K562 (cell line): Measurements from ENCODE around the gene ZNF467. TPM values are rescaled to one million over a fixed set of nuclear protein-coding genes. Genes with fewer than 3 reads are reported as not detected.
A peak's percentile ranks its signal among the peaks of the same experiment; 100 is the strongest.

ENCODE experiments used
- DNMT1 ChIP-seq: fragments of 450-650 bp; IDR thresholded peaks from 2 replicates; pipeline ENCODE4 v1.6.1; 2016; ENCODE audit warnings: antibody characterized with exemption, mild to moderate bottlenecking
- HDAC6 ChIP-seq: IDR thresholded peaks from 2 replicates; pipeline ENCODE4 v1.6.1; 2012; ENCODE audit warnings: low read depth, mild to moderate bottlenecking, control low read depth, inconsistent platforms, low read length, moderate library complexity
- MBD2 ChIP-seq: sonication (generic); IDR thresholded peaks from 2 replicates; pipeline ENCODE4 v1.6.1; 2016; ENCODE audit warnings: low read depth, borderline replicate concordance
- STAT5A ChIP-seq: IDR thresholded peaks from 2 replicates; pipeline ENCODE4 v1.6.1; 2012; ENCODE audit warnings: low read length, inconsistent platforms, borderline replicate concordance
- ZNF644 ChIP-seq: fragments of 200-800 bp; sonication (Bioruptor generic); IDR thresholded peaks from 2 replicates; pipeline ENCODE4 v1.6.1; 2016; ENCODE audit warnings: low read depth, missing genetic modification characterization, missing compliant biosample characterization
- ZNF766 ChIP-seq: fragments of 200-800 bp; sonication (Bioruptor generic); conservative IDR thresholded peaks from 2 replicates; pipeline ENCODE4 v1.6.1; 2016; ENCODE audit warnings: missing genetic modification characterization, missing compliant biosample characterization
- polyA plus RNA-seq, 8 experiments: library from polyadenylated mRNA; depleted of rRNA in 4 of 8; stranded (reverse) in 5 of 8; unstranded in 3 of 8; fragments of >200 nt; fragmentation: Nextera tagmentation in 2 of 8; fragmentation: Illumina TruSeq in 1 of 8; extraction: Ambion mirVana in 2 of 8; extraction: Trizol in 1 of 8; gene quantifications; 2 replicates each; pipeline versions ENCODE4 v1.2.1 to v1.2.3, GENCODE V29; 2011 to 2014; ENCODE audit warnings: inconsistent platforms in 1 of 8, missing spikeins in 1 of 8
- total RNA-seq, 7 experiments: library from RNA; depleted of rRNA in 6 of 7; stranded (reverse); fragments of >200 nt in 6 of 7; fragmentation: Illumina TruSeq in 2 of 7; extraction: Trizol in 2 of 7; gene quantifications; 2 replicates each; pipeline versions ENCODE4 v1.2.1 to v1.2.3, GENCODE V29; 2011 to 2021; ENCODE audit warnings: low replicate concordance in 1 of 7
- TF ChIP-seq, protein P1 (sequence below): sonication (generic); formaldehyde crosslinking; IDR thresholded peaks from 2 replicates; pipeline ENCODE4 v1.8.1; 2022; ENCODE audit warnings: missing genetic modification reagents
- TF ChIP-seq, protein P2 (sequence below): fragments of 450-650 bp; IDR thresholded peaks from 2 replicates; pipeline ENCODE4 v1.6.1; 2014; ENCODE audit warnings: low read depth, mild to moderate bottlenecking, moderate library complexity, borderline replicate concordance
- TF ChIP-seq, protein P3 (sequence below): fragments of 450-650 bp; formaldehyde crosslinking; IDR thresholded peaks from 2 replicates; pipeline ENCODE4 v1.4.0; 2020; ENCODE audit warnings: mild to moderate bottlenecking
- TF ChIP-seq, protein P4 (sequence below): fragments of 450-650 bp; IDR thresholded peaks from 2 replicates; pipeline ENCODE4 v1.6.1; 2018; ENCODE audit not compliant: partially characterized antibody
- TF ChIP-seq, protein P5 (sequence below): fragments of 150-350 bp; IDR thresholded peaks from 2 replicates; pipeline ENCODE4 v1.6.1; 2014; ENCODE audit warnings: low read depth, mild to moderate bottlenecking, low read length, borderline replicate concordance
- TF ChIP-seq, protein P6 (sequence below): fragments of 450-650 bp; formaldehyde crosslinking; IDR thresholded peaks from 2 replicates; pipeline ENCODE4 v1.4.0; 2022; ENCODE audit warnings: missing genetic modification characterization
- TF ChIP-seq, protein P7 (sequence below): sonication (generic); formaldehyde crosslinking; IDR thresholded peaks from 2 replicates; pipeline ENCODE4 v1.8.0; 2022; ENCODE audit warnings: mild to moderate bottlenecking, missing genetic modification reagents

The ZNF467 gene
- total and polyA plus RNA-seq, 9 of the 15 experiments (the other 6 are each of a cell fraction or from before 2014, with no cell fraction given), result 0.32 to 14.2 (median 1.7) TPM

DNA sequence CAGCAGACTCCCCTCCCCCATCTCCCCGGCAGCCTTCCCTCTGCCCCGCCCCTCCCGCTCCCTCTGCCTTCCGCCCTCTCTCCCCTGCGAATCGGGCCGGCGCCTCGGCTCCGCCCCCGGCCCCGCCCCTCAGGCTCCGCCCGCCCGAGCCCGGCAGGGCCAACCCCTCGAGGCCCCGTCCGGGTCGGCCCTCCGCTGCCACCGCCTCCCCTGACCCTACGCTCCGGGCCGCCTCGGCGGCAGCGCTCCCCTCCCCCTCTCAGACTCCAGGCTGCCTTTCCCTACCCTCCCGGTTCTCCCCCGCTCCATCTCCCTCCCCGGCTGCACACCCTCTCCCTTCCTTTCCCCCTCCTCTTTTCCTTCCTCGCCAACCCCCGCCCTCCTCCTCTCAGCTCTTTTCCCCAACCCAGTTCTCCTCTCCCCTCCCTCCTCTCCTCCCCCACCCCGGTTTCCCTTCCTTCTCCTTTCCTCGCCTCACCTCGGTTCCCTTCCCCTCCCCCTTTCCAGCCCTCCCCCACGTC, 1.6 kb downstream of the ZNF467 start (continued):
- TF ChIP-seq, protein P1, sequence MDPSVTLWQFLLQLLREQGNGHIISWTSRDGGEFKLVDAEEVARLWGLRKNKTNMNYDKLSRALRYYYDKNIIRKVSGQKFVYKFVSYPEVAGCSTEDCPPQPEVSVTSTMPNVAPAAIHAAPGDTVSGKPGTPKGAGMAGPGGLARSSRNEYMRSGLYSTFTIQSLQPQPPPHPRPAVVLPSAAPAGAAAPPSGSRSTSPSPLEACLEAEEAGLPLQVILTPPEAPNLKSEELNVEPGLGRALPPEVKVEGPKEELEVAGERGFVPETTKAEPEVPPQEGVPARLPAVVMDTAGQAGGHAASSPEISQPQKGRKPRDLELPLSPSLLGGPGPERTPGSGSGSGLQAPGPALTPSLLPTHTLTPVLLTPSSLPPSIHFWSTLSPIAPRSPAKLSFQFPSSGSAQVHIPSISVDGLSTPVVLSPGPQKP (CRISPR knock-in tag), result no peak
- TF ChIP-seq, protein P2, sequence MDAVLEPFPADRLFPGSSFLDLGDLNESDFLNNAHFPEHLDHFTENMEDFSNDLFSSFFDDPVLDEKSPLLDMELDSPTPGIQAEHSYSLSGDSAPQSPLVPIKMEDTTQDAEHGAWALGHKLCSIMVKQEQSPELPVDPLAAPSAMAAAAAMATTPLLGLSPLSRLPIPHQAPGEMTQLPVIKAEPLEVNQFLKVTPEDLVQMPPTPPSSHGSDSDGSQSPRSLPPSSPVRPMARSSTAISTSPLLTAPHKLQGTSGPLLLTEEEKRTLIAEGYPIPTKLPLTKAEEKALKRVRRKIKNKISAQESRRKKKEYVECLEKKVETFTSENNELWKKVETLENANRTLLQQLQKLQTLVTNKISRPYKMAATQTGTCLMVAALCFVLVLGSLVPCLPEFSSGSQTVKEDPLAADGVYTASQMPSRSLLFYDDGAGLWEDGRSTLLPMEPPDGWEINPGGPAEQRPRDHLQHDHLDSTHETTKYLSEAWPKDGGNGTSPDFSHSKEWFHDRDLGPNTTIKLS, result no peak
- TF ChIP-seq, protein P3, sequence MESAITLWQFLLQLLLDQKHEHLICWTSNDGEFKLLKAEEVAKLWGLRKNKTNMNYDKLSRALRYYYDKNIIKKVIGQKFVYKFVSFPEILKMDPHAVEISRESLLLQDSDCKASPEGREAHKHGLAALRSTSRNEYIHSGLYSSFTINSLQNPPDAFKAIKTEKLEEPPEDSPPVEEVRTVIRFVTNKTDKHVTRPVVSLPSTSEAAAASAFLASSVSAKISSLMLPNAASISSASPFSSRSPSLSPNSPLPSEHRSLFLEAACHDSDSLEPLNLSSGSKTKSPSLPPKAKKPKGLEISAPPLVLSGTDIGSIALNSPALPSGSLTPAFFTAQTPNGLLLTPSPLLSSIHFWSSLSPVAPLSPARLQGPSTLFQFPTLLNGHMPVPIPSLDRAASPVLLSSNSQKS (CRISPR knock-in tag), result no peak
- TF ChIP-seq, protein P4, sequence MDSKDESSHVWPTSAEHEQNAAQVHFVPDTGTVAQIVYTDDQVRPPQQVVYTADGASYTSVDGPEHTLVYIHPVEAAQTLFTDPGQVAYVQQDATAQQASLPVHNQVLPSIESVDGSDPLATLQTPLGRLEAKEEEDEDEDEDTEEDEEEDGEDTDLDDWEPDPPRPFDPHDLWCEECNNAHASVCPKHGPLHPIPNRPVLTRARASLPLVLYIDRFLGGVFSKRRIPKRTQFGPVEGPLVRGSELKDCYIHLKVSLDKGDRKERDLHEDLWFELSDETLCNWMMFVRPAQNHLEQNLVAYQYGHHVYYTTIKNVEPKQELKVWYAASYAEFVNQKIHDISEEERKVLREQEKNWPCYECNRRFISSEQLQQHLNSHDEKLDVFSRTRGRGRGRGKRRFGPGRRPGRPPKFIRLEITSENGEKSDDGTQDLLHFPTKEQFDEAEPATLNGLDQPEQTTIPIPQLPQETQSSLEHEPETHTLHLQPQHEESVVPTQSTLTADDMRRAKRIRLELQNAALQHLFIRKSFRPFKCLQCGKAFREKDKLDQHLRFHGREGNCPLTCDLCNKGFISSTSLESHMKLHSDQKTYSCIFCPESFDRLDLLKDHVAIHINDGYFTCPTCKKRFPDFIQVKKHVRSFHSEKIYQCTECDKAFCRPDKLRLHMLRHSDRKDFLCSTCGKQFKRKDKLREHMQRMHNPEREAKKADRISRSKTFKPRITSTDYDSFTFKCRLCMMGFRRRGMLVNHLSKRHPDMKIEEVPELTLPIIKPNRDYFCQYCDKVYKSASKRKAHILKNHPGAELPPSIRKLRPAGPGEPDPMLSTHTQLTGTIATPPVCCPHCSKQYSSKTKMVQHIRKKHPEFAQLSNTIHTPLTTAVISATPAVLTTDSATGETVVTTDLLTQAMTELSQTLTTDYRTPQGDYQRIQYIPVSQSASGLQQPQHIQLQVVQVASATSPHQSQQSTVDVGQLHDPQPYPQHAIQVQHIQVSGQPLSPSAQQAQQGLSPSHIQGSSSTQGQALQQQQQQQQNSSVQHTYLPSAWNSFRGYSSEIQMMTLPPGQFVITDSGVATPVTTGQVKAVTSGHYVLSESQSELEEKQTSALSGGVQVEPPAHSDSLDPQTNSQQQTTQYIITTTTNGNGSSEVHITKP, result peak; percentile 64
- TF ChIP-seq, protein P5, sequence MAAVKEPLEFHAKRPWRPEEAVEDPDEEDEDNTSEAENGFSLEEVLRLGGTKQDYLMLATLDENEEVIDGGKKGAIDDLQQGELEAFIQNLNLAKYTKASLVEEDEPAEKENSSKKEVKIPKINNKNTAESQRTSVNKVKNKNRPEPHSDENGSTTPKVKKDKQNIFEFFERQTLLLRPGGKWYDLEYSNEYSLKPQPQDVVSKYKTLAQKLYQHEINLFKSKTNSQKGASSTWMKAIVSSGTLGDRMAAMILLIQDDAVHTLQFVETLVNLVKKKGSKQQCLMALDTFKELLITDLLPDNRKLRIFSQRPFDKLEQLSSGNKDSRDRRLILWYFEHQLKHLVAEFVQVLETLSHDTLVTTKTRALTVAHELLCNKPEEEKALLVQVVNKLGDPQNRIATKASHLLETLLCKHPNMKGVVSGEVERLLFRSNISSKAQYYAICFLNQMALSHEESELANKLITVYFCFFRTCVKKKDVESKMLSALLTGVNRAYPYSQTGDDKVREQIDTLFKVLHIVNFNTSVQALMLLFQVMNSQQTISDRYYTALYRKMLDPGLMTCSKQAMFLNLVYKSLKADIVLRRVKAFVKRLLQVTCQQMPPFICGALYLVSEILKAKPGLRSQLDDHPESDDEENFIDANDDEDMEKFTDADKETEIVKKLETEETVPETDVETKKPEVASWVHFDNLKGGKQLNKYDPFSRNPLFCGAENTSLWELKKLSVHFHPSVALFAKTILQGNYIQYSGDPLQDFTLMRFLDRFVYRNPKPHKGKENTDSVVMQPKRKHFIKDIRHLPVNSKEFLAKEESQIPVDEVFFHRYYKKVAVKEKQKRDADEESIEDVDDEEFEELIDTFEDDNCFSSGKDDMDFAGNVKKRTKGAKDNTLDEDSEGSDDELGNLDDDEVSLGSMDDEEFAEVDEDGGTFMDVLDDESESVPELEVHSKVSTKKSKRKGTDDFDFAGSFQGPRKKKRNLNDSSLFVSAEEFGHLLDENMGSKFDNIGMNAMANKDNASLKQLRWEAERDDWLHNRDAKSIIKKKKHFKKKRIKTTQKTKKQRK, result no peak
- TF ChIP-seq ZNF644 (tag) (no peak; the same call in 1 of the 2 replicates), MBD2 (no peak; the same call in 1 of the 2 replicates), HDAC6 (no peak), ZNF766 (no peak), DNMT1 (peak; percentile 68; the same call in 1 of the 2 replicates), STAT5A (no peak)
- TF ChIP-seq, protein P6, sequence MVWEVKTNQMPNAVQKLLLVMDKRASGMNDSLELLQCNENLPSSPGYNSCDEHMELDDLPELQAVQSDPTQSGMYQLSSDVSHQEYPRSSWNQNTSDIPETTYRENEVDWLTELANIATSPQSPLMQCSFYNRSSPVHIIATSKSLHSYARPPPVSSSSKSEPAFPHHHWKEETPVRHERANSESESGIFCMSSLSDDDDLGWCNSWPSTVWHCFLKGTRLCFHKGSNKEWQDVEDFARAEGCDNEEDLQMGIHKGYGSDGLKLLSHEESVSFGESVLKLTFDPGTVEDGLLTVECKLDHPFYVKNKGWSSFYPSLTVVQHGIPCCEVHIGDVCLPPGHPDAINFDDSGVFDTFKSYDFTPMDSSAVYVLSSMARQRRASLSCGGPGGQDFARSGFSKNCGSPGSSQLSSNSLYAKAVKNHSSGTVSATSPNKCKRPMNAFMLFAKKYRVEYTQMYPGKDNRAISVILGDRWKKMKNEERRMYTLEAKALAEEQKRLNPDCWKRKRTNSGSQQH (CRISPR knock-in tag), result peak; percentile 55; the same call in 1 of the 2 replicates
- TF ChIP-seq, protein P7, sequence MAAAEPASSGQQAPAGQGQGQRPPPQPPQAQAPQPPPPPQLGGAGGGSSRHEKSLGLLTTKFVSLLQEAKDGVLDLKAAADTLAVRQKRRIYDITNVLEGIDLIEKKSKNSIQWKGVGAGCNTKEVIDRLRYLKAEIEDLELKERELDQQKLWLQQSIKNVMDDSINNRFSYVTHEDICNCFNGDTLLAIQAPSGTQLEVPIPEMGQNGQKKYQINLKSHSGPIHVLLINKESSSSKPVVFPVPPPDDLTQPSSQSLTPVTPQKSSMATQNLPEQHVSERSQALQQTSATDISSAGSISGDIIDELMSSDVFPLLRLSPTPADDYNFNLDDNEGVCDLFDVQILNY (CRISPR knock-in tag), result no peak
- TF ChIP-seq, all 486 proteins: peak for 125
